Astrocyte (in vitro differentiated cells and primary cell): ENCODE data around the gene CCDC178. TPM values are rescaled to one million over a fixed set of nuclear protein-coding genes. Genes with fewer than 3 reads are reported as not detected.

Experiments used
- DNase-seq: peaks from one replicate; pipeline ENCODE4 v3.0.0-alpha.2; 2010; ENCODE audit warnings: low read depth
- FAIRE-seq: peaks from 2 replicates; lab custom pipeline; 2011; peaks lifted over from hg19 to GRCh38; lab: Jason Lieb, UNC
- H2AFZ ChIP-seq: 2 replicates; pipeline ENCODE4 v1.6.0; 2012; ENCODE audit warnings: low read depth, low read length, inconsistent platforms
- H3K27ac ChIP-seq: 2 replicates; pipeline ENCODE4 v1.5.1; 2011; ENCODE audit warnings: low read depth, low read length, inconsistent platforms
- H3K27me3 ChIP-seq: 2 replicates; pipeline ENCODE4 v1.6.0; 2011; ENCODE audit warnings: low read length, inconsistent platforms; ENCODE audit not compliant: insufficient read depth
- H3K36me3 ChIP-seq: 2 replicates; pipeline ENCODE4 v1.5.1; 2011; ENCODE audit warnings: low read length, inconsistent platforms; ENCODE audit not compliant: insufficient read depth
- H3K4me1 ChIP-seq: 2 replicates; pipeline ENCODE4 v1.5.1; 2011; ENCODE audit warnings: low read length, inconsistent platforms; ENCODE audit not compliant: insufficient read depth
- H3K4me2 ChIP-seq: 2 replicates; pipeline ENCODE4 v1.6.0; 2012; ENCODE audit warnings: low read length, inconsistent platforms
- H3K4me3 ChIP-seq: 2 replicates; pipeline ENCODE4 v1.5.1; 2011; ENCODE audit warnings: low read depth, mild to moderate bottlenecking, low read length, inconsistent platforms; ENCODE audit not compliant: insufficient read depth
- H3K79me2 ChIP-seq: 2 replicates; pipeline ENCODE4 v1.6.0; 2012; ENCODE audit warnings: mild to moderate bottlenecking, low read length, inconsistent platforms; ENCODE audit not compliant: insufficient read depth
- H3K9ac ChIP-seq: 2 replicates; pipeline ENCODE4 v1.6.0; 2012; ENCODE audit warnings: mild to moderate bottlenecking, low read length, inconsistent platforms
- H3K9me3 ChIP-seq: 2 replicates; pipeline ENCODE4 v1.5.1; 2012; ENCODE audit warnings: low read depth, mild to moderate bottlenecking, low read length, inconsistent platforms; ENCODE audit not compliant: insufficient read depth
- H4K20me1 ChIP-seq: 2 replicates; pipeline ENCODE4 v1.6.0; 2012; ENCODE audit warnings: low read length, inconsistent platforms; ENCODE audit not compliant: insufficient read depth
- H3K27ac Mint-ChIP-seq: one replicate; pipeline ENCODE4 v1.8.0; 2021; ENCODE audit warnings: mild to moderate bottlenecking, mixed read lengths; ENCODE audit not compliant: unreplicated experiment
- H3K27me3 Mint-ChIP-seq: one replicate; pipeline ENCODE4 v1.8.0; 2021; ENCODE audit warnings: low read depth, mixed read lengths; ENCODE audit not compliant: unreplicated experiment
- H3K36me3 Mint-ChIP-seq: one replicate; pipeline ENCODE4 v1.8.0; 2021; ENCODE audit warnings: low read depth, mixed read lengths; ENCODE audit not compliant: unreplicated experiment
- H3K4me1 Mint-ChIP-seq: one replicate; pipeline ENCODE4 v1.8.0; 2021; ENCODE audit warnings: low read depth, mixed read lengths; ENCODE audit not compliant: unreplicated experiment
- H3K4me3 Mint-ChIP-seq: one replicate; pipeline ENCODE4 v1.8.0; 2021; ENCODE audit warnings: mild to moderate bottlenecking, moderate library complexity, mixed read lengths; ENCODE audit not compliant: unreplicated experiment
- H3K9me3 Mint-ChIP-seq: one replicate; pipeline ENCODE4 v1.8.0; 2021; ENCODE audit warnings: mild to moderate bottlenecking, mixed read lengths; ENCODE audit not compliant: unreplicated experiment
- CTCF ChIP-seq: IDR thresholded peaks from 2 replicates; pipeline ENCODE4 v1.5.1; 2011; ENCODE audit warnings: low read depth, mild to moderate bottlenecking, inconsistent platforms, low read length, moderate library complexity; ENCODE audit not compliant: insufficient read depth
- EZH2 ChIP-seq: IDR thresholded peaks from 2 replicates; pipeline ENCODE4 v1.6.1; 2012; ENCODE audit warnings: mild to moderate bottlenecking, low read length, inconsistent platforms; ENCODE audit not compliant: insufficient read depth
- total RNA-seq: library from RNA; stranded (reverse); gene quantifications from 2 replicates; pipeline ENCODE4 v1.2.1, GENCODE V29; 2021

CCDC178 gene
- total RNA-seq, 1 donor from 2014 or later, result 0.30 TPM

DNA sequence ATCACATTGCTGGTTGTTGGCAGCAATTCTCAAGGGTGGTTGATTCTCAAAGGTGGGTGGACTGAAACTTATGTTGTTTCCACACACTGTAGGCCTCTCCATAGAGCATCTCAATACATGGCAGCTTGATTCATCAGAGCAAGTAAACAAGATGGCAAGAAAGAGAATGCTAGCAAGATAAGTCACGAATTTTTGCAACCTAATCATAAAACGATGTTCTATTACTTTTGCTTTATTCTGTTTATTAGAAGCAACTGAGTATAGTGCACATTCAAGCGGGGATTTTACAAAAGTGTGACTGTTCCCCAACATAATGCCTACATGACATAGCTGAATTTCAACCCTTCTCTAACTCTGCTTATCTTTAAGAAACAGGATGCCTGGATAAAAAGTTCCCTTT is 136.2 kb downstream of the CCDC178 start:
- H3K36me3 ChIP-seq, result no peaks in the 10 kb centered on the region
- peaks cover 6% of the 10 kb centered on the region for H3K9me3 Mint-ChIP-seq

GRCh38 chr18:33291539-33291938 is 149.0 kb downstream of the CCDC178 start:
- no peaks in the 10 kb centered on the region for H3K27me3 ChIP-seq
- no peak overlapping the region for H3K4me3 Mint-ChIP-seq
- H4K20me1 ChIP-seq, result no peaks in the 10 kb centered on the region
- H3K79me2 ChIP-seq, result no peaks in the 10 kb centered on the region
- peaks cover 3% of the 10 kb centered on the region for H3K4me1 Mint-ChIP-seq
- H3K27me3 Mint-ChIP-seq, result no peaks in the 10 kb centered on the region
- H3K27ac ChIP-seq, result no peak overlapping the region
- no peak overlapping the region for H2AFZ ChIP-seq
- H3K9me3 Mint-ChIP-seq, result no peaks in the 10 kb centered on the region
- no peaks in the 10 kb centered on the region for H3K36me3 ChIP-seq
- no peak overlapping the region for H3K27ac Mint-ChIP-seq
- no peaks in the 10 kb centered on the region for H3K36me3 Mint-ChIP-seq
- H3K9ac ChIP-seq, result no peak overlapping the region
- H3K4me2 ChIP-seq, result no peak overlapping the region
- FAIRE-seq (no peak), DNase-seq (no peak)
- H3K4me3 ChIP-seq, result no peak overlapping the region
- no peaks in the 10 kb centered on the region for H3K4me1 ChIP-seq
- TF ChIP-seq CTCF, result no peak
- TF ChIP-seq EZH2, result no peak
- H3K9me3 ChIP-seq, result no peaks in the 10 kb centered on the region

More for the DNA sequence above, 136.2 kb downstream of the CCDC178 start:
- Histone ChIP-seq H3K79me2 (no peaks in the 10 kb centered on the region), H3K9ac (no peak overlapping the region), H2AFZ (no peak overlapping the region), H3K4me3 (no peak overlapping the region), H3K27ac (no peak overlapping the region), H3K27me3 (no peaks in the 10 kb centered on the region), H4K20me1 (no peaks in the 10 kb centered on the region), H3K9me3 (no peaks in the 10 kb centered on the region), H3K4me2 (no peak overlapping the region), H3K4me1 (no peaks in the 10 kb centered on the region)
- DNase-seq (no peak), FAIRE-seq (no peak)
- Mint-ChIP-seq H3K27me3 (peaks cover 2% of the 10 kb centered on the region), H3K27ac (no peak overlapping the region), H3K4me3 (no peak overlapping the region), H3K4me1 (no peaks in the 10 kb centered on the region), H3K36me3 (peaks cover 2% of the 10 kb centered on the region)
- TF ChIP-seq CTCF, result no peak
- no peak for TF ChIP-seq EZH2

DNA sequence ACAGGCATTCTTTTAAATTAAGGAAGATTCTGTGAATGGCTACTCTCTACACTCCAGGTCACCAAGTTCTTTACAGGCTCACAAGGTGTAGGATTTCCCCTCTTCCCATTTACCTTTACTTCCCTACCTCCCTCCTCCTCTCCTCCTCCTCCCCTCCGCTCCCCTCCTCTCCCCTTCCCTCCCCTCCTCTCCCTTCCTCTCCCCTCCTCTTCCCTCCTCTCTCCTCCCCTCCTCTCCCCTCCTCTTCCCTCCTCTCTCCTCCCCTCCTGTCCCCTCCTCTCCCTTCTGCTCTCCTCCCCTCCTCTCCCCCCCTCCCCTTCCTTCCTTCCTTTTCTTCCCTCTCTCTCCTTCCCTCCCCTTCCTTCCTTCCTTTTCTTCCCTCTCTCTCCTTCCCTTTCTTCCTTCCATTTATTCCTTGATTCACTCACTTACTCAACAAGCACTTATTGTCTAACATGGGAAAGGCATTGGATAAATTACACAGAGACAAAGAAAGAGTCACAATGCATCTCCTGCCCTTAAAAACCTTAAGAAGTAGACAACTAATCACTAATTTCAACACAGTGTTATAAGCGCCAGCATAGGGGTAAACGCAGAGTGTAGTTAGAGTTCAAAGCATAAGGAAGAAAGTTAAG is 152.3 kb downstream of the CCDC178 start:
- Mint-ChIP-seq H3K27me3 (no peaks in the 10 kb centered on the region), H3K27ac (no peak overlapping the region), H3K9me3 (no peaks in the 10 kb centered on the region), H3K4me1 (peaks cover 3% of the 10 kb centered on the region), H3K4me3 (no peak overlapping the region), H3K36me3 (no peaks in the 10 kb centered on the region)
- Histone ChIP-seq H3K4me1 (no peaks in the 10 kb centered on the region), H3K36me3 (no peaks in the 10 kb centered on the region), H4K20me1 (no peaks in the 10 kb centered on the region), H3K79me2 (no peaks in the 10 kb centered on the region), H3K27me3 (no peaks in the 10 kb centered on the region), H3K27ac (no peak overlapping the region), H3K4me2 (no peak overlapping the region), H3K9me3 (no peaks in the 10 kb centered on the region), H2AFZ (no peak overlapping the region), H3K9ac (no peak overlapping the region), H3K4me3 (no peak overlapping the region)
- no peak for TF ChIP-seq CTCF
- no peak for TF ChIP-seq EZH2
- DNase-seq, result no peak
- FAIRE-seq, result no peak
